ENCODE results near the gene PSMB5.

PSMB5 gene

DNA sequence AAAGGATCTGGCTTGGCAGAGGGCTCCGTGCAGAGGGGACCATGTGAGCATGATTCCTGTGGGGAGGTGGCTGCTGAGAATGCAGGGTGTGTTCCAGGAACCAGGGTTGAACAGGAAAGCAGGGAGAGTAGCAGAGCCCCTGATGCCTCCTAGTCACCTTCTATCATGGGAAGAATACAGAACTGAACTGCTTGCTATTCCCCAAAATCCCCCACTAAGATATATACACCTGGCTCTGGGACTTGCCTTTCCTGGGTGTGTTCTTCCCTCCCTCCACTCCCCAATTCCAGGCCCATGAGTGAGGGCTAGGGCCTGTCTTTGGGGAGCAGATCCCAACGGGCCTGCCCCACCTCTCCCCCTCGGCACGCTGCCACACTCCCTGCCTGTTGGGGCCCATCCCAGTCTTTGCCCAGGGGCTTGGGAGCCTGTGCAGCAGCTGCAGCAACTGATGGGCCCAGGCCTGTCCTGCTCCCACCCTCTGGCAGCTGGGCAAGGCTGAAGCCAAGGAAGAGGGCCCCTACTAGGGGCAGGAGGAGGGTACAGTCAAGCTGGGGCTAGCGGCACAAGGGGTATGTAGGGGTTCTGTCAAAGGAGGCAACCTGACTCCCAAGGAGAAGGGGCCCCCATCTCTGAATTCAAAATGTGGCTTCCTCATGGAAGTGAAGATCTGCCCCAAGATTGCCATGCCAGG lies 55.6 kb downstream of the PSMB5 start:
- DNase-seq (ENCODE audit: extremely low read depth, insufficient read length), result no peak
- Histone ChIP-seq H3K27me3 (replicated peaks; ENCODE audit: control insufficient read depth, insufficient read depth, low read length) (no peaks in the 10 kb centered on the region), H3K36me3 (ENCODE audit: control insufficient read depth, insufficient read depth, low read length) (no peaks in the 10 kb centered on the region), H3K4me3 (replicated peaks; ENCODE audit: low read depth, low read length) (no peak overlapping the region)
- TF ChIP-seq, protein P1, sequence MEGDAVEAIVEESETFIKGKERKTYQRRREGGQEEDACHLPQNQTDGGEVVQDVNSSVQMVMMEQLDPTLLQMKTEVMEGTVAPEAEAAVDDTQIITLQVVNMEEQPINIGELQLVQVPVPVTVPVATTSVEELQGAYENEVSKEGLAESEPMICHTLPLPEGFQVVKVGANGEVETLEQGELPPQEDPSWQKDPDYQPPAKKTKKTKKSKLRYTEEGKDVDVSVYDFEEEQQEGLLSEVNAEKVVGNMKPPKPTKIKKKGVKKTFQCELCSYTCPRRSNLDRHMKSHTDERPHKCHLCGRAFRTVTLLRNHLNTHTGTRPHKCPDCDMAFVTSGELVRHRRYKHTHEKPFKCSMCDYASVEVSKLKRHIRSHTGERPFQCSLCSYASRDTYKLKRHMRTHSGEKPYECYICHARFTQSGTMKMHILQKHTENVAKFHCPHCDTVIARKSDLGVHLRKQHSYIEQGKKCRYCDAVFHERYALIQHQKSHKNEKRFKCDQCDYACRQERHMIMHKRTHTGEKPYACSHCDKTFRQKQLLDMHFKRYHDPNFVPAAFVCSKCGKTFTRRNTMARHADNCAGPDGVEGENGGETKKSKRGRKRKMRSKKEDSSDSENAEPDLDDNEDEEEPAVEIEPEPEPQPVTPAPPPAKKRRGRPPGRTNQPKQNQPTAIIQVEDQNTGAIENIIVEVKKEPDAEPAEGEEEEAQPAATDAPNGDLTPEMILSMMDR (IDR thresholded peaks at IDR 0.05; ENCODE audit: insufficient read depth, low read length, poor library complexity, severe bottlenecking), result no peak

DNA sequence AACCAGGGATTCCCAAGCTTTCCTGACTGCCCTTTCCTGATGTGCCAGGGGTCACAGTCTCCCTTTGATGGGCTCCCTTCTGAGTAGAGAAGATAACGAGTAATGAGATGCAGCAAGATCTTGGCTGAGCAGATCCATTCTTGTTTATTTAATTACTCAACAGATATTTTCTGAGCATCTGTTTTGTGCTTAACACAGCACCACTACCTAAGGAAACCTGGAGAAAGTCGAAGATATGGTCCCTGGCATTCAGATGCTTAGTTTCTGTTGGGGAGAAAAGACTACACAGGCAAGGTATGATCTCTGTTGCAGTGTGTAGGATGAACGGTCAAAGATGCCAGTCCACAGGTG lies 56.2 kb downstream of the PSMB5 start:
- Histone ChIP-seq H3K4me3 (replicated peaks; ENCODE audit: low read depth, low read length) (no peak overlapping the region), H3K36me3 (ENCODE audit: control insufficient read depth, insufficient read depth, low read length) (no peaks in the 10 kb centered on the region), H3K27me3 (replicated peaks; ENCODE audit: control insufficient read depth, insufficient read depth, low read length) (no peaks in the 10 kb centered on the region)
- DNase-seq (ENCODE audit: extremely low read depth, insufficient read length), result no peak
- TF ChIP-seq, protein P1 (IDR thresholded peaks at IDR 0.05; ENCODE audit: insufficient read depth, low read length, poor library complexity, severe bottlenecking), result no peak

DNA sequence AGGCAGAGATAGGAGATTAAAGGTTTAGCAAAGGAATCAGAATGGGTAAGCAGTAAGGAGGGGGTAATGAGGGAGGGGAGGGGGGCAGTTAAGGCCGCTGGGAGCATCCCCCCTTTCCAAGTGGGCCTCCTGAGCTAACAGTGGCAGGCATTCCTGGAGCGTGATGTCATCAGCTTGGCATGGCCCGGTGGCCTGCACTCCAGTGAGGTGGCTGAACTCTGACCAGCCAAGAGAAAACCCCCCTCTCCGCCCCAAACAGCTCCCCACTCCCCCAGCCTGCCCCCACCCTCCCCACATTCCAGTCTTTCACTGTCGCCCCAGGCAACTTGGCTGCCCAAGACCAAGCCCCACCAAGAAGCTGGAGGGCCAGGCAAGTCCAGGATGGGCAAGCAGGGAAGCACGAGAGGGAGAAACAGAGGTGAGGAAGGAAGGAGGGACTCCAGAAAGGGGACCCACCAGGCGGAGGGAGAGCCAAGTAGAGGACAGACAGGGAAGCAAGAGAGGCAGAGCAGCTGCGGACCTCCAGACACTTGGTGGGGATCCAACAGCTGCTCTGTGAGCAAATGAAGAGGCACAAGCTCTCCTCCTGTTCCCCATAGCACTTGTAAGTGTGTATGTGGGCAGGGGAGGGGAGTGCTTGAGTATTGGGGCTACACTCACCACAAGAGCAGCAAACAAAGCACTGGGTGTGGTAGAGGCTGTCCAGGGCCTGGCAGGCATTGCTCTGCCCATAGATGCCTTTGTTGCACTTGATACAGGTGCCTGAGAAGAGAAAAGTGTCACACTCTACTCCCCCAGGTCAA lies 56.8 kb downstream of the PSMB5 start:
- no peak for DNase-seq (ENCODE audit: extremely low read depth, insufficient read length)
- TF ChIP-seq, protein P1 (IDR thresholded peaks at IDR 0.05; ENCODE audit: insufficient read depth, low read length, poor library complexity, severe bottlenecking), result no peak
- Histone ChIP-seq H3K27me3 (replicated peaks; ENCODE audit: control insufficient read depth, insufficient read depth, low read length) (no peaks in the 10 kb centered on the region), H3K4me3 (replicated peaks; ENCODE audit: low read depth, low read length) (no peak overlapping the region), H3K36me3 (ENCODE audit: control insufficient read depth, insufficient read depth, low read length) (no peaks in the 10 kb centered on the region)

DNA sequence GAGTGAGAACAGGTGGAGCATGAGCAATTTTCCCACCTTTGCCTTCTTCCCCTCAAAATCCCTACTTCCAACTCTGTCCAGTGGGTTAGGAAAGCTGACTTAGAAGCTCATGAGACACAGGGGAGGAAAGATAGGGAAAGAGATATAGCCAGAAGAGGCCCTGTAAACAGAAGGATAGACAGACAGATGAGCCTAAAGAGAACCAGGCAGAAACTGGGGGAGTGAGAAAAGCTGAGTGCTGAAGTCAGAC lies 57.3 kb downstream of the PSMB5 start:
- no peak for DNase-seq (ENCODE audit: extremely low read depth, insufficient read length)
- Histone ChIP-seq H3K36me3 (ENCODE audit: control insufficient read depth, insufficient read depth, low read length) (no peaks in the 10 kb centered on the region), H3K4me3 (replicated peaks; ENCODE audit: low read depth, low read length) (no peak overlapping the region), H3K27me3 (replicated peaks; ENCODE audit: control insufficient read depth, insufficient read depth, low read length) (no peaks in the 10 kb centered on the region)
- TF ChIP-seq, protein P1 (IDR thresholded peaks at IDR 0.05; ENCODE audit: insufficient read depth, low read length, poor library complexity, severe bottlenecking), result no peak

DNA sequence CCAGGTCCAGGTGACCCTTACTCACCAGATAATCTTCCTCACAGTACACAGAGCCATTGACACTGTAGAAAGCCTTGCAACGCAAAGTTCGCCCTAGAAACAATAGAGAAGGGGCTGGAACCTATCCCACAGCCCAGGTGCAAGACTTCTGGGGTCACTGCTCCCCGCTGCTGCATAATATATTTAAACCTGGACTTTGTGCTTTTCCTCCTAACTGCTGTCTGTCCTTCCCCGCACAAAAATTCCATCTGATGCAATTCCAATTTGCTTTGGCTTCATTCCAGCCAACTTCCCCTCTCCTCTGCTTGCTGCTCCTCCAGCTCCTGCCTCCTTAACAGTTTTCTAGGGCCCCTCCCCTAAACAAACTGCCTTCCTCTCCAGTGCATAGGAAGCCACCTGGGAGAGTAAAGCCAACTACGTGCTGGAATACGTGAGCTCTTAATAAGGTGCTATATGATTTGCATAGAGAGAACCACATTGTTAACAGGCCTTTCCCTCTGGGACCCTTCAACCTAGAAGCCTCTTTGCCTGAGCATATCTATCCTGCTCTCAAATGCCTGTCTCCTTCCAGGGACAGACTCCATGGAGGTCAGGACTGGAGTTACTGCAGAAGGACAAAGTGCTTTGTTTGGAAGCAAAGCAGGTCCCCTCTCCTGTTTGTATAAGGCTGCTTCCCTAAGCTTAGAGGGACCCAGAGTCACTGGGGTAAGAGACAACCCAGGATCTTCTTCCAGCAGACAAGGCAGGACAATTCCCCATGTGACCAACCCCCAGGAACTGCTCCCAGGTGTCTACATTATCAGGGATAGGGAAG lies 57.9 kb downstream of the PSMB5 start:
- H3K4me3 ChIP-seq (replicated peaks; ENCODE audit: low read depth, low read length), result no peak overlapping the region
- DNase-seq (ENCODE audit: extremely low read depth, insufficient read length), result no peak
- TF ChIP-seq, protein P1 (IDR thresholded peaks at IDR 0.05; ENCODE audit: insufficient read depth, low read length, poor library complexity, severe bottlenecking), result no peak

More for the DNA sequence above, 57.9 kb downstream of the PSMB5 start:
- no peaks in the 10 kb centered on the region for H3K36me3 ChIP-seq (ENCODE audit: control insufficient read depth, insufficient read depth, low read length)
- no peaks in the 10 kb centered on the region for H3K27me3 ChIP-seq (replicated peaks; ENCODE audit: control insufficient read depth, insufficient read depth, low read length)
